ENCODE results near the gene DMGDH.
A peak's percentile ranks its signal among the peaks of the same experiment; 100 is the strongest.

The DMGDH gene

GRCh38 chr5:79062436-79062835, 7.0 kb downstream of the DMGDH start:
- no peak for DNase-seq (ENCODE audit: low read depth)

GRCh38 chr5:79059674-79060073, 9.8 kb downstream of the DMGDH start:
- no peak for DNase-seq (ENCODE audit: low read depth)

GRCh38 chr5:79056847-79057246, 12.6 kb downstream of the DMGDH start:
- no peak for DNase-seq (ENCODE audit: low read depth)

- DNase-seq (ENCODE audit: low read depth), result no peak
Measured at GRCh38 chr5:79055017-79055416, 14.5 kb downstream of the DMGDH start.

GRCh38 chr5:79053321-79053720, 16.2 kb downstream of the DMGDH start:
- DNase-seq (ENCODE audit: low read depth), result no peak

GRCh38 chr5:79050498-79050897, 19.0 kb downstream of the DMGDH start:
- no peak for DNase-seq (ENCODE audit: low read depth)

GRCh38 chr5:79048437-79048836, 21.0 kb downstream of the DMGDH start:
- DNase-seq (ENCODE audit: low read depth), result no peak

GRCh38 chr5:79047199-79047598, 22.3 kb downstream of the DMGDH start:
- DNase-seq (ENCODE audit: low read depth), result no peak

- no peak for DNase-seq (ENCODE audit: low read depth)
Measured at GRCh38 chr5:79042188-79042587, 27.3 kb downstream of the DMGDH start.

- DNase-seq (ENCODE audit: low read depth), result no peak
Measured at GRCh38 chr5:79036769-79037168, 32.7 kb downstream of the DMGDH start.

GRCh38 chr5:79035237-79035636, 34.2 kb downstream of the DMGDH start:
- no peak for DNase-seq (ENCODE audit: low read depth)

- DNase-seq (ENCODE audit: low read depth), result no peak
Measured at GRCh38 chr5:79032782-79033181, 36.7 kb downstream of the DMGDH start.

GRCh38 chr5:79032031-79032695, 37.3 kb downstream of the DMGDH start:
- DNase-seq (ENCODE audit: low read depth), result peak; percentile 6

GRCh38 chr5:79031485-79031867, 38.0 kb downstream of the DMGDH start:
- no peak for DNase-seq (ENCODE audit: low read depth)

- no peak for DNase-seq (ENCODE audit: low read depth)
Measured at GRCh38 chr5:79030663-79031484, 38.6 kb downstream of the DMGDH start.

GRCh38 chr5:79025054-79025472, 44.4 kb downstream of the DMGDH start:
- DNase-seq (ENCODE audit: low read depth), result peak; percentile 68

- no peak for DNase-seq (ENCODE audit: low read depth)
Measured at GRCh38 chr5:79023947-79024346, 45.5 kb downstream of the DMGDH start.

- no peak for DNase-seq (ENCODE audit: low read depth)
Measured at GRCh38 chr5:79023348-79023747, 46.1 kb downstream of the DMGDH start.

GRCh38 chr5:79022771-79023170, 46.7 kb downstream of the DMGDH start:
- no peak for DNase-seq (ENCODE audit: low read depth)

GRCh38 chr5:79021753-79022152, 47.7 kb downstream of the DMGDH start:
- no peak for DNase-seq (ENCODE audit: low read depth)

- peak; percentile 73 for DNase-seq (ENCODE audit: low read depth)
Measured at GRCh38 chr5:79020861-79021561, 48.5 kb downstream of the DMGDH start.

- no peak for DNase-seq (ENCODE audit: low read depth)
Measured at GRCh38 chr5:79014631-79015030, 54.8 kb downstream of the DMGDH start.

- DNase-seq (ENCODE audit: low read depth), result no peak
Measured at GRCh38 chr5:79011869-79012268, 57.6 kb downstream of the DMGDH start.
